GM21526 (cell line): ENCODE data around the gene PDCL3.

Experiments
- ATAC-seq: cut with Tn5 transposase; IDR thresholded peaks from one replicate; pipeline ENCODE4 v1.9.1; 2021; ENCODE audit warnings: moderate library complexity; ENCODE audit not compliant: unreplicated experiment, low FRiP score

PDCL3 gene

DNA sequence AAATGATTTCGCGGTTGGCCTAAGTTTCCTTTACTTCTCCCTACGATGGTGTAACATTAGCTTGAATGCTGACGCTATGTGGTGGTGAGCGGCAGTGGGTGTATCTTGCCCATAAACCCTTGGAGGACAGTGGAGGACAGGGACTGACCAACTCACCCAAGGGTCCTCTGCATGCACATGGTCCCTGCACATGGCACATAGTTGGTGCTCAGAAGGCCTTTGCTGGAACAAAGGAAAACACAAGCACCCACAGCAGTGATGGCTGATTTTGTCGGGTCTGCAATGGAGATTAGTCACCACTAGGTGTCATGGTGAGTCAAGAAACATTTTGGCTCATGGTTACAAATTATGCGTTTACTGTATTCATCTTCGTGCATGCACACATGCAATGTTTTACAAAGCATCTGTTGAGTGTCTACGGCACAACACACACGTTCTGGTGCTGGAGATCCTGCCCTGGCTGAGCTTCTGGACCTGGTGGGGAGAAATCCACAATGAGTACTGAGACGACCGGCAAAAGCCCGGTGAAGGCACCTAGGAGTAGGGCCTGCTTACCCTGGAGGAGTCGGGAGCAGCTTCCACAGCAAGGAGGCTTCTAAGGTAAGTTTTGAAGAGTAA is 44.0 kb downstream of the PDCL3 start:
- ATAC-seq: no peak

DNA sequence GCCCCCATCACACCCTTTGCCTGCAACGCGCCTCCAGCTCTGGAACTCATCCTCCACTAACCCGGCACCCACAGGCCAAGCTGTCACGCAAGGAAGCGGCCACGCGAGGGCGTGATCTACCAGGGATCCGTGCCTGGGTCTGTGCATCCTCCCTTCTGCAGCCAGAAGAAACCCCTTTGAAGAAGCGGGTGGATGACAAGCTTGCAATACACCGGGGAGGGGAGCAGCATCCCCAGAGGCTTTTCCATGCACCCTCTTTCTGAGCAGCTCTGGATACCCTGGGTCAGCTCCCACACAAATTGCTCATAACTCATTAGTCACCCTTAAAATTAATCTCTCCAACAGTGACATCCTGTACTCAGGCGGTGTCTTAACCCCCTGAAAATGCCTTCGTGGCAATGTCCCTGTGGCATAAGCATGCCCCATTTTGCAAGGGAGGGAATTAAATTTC is 47.6 kb downstream of the PDCL3 start:
- ATAC-seq: no peak

DNA sequence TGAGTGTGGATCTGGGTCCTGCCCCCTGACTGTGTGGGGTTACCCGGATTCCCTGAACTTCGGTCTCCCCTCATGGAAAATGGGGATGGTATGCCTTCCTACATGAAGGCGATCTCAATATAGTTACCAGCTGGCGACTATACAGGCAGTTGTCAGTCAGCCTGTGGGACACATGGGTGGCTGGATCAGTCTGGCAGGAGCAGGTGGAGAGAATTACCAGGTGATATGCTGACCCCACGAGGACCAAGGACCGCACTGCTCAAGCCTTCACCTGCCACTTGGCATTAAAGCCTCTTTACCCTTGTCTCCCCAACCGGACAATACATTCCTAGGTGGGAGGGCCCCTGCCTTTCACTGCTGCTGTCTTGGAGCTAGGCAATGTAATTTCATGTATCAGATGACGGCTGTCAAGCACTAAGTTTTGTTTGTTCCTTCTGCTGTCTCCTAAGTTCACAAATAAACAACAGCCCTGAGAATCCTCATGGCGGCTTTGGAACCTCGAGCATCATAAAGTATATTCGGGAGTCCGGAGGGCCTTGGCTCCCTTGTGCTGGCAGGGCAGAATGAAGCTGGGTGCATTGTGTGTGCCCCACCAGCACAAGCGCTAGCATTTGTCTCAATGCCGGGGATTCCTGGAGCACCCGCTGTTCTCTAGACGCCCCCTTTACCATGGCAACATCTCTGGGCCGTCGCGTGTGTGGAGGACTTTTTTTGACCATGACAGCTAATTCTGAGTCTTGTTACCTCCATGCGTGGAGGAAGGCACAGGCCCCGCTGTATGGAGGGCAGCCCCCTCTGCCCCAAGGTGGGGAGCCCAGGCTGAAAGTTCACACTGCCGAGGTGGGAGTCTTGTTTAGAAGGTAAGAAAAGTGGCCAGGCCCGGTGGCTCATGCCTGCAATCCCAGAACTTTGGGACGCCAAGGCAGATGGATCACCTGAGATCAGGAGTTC is 48.6 kb downstream of the PDCL3 start:
- ATAC-seq: no peak

DNA sequence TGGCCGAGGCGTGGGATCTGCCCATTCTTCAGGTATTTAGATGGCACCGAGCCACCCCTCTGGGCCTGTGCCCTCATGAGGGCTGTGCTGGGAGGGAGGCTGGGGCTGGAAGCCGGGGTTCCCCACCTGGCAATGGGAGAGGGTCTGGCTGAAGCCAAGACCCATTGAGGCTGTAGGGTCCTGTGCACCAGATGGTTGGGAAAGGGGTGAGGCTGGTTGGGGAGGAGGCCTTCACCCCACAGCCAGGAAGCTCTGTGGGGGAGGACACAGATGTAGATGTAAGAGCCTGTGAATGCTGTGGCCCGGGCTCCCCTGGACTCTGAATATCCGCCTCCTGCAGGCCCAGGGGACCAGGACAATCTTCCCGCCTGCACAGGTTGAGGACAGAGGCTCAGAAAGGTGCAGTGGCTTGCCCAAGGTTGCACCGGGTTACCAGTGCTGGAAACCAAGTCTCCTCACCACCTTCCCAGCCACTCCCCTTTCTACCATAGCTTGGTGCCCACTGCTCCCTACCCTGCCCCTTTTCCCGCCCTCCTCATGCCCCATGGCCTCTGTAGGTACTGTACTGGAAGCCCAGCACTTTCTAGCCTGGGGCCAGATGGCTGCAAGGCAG is 49.7 kb downstream of the PDCL3 start:
- ATAC-seq: no peak

DNA sequence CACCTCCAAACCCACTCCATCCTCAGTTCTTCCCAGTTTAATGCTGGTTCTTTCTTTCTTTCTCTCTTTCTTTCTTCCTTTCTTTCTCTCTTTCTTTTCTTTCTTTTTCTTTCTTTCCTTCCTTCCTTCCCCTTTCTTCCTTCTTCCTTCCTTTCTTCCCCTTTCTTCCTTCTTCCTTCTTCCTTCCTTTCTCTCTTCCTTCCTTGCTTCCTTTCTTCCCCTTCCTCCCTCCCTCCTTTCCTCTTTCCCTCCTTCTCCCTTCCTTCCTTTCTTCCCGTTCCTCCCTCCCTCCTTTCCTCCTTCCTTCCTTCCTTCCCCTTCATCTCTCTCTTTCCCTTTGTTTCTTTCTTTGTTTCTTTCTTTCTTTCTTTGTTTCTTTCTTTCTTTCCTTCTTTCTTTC is 50.9 kb downstream of the PDCL3 start:
- ATAC-seq: no peak

DNA sequence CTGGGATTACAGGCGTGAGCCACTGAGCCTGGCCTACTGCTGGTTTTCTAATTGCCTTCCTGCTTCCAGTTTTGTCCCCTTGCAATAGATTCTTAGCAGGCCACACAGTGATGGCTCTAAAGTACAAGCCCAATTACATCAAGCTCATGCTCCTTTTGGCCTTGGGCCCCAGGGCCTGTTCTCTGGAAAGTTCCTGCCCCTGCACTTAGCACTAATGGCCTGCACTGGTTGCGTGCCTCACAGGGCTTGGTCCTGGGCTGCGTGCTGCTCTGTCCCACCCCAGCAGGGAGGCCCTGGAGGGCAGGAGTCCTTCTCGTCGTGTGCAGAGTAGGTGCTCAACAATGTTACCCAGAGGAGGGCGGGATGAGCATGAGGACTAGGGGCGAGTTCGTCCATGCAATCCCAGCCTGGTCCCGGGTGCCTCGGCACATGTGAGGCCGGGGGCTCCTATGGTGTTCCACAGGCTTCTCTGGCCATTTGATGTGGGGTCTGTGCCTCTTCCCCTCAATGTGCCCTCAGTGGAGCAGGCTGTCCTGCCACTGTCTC is 51.7 kb downstream of the PDCL3 start:
- no peak for ATAC-seq

DNA sequence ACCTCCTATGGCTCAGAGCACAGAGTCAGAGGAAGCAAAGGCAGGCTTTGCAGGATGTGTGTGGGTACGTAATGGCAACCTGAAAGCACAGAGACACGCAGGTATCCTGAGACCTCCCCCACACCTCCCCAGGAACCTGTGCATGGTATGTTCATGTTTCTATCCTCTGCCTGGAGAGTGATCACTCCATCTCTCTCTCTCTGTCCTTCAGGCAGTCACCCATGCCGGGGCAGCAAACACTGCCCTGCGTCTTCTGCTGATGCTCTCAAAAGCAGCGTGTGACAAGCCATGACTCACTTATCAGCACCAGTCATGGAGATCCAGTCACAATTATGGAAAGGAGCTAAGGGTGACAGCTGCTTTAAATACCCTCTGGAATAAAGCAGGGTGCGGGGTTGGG is 52.7 kb downstream of the PDCL3 start:
- no peak for ATAC-seq

DNA sequence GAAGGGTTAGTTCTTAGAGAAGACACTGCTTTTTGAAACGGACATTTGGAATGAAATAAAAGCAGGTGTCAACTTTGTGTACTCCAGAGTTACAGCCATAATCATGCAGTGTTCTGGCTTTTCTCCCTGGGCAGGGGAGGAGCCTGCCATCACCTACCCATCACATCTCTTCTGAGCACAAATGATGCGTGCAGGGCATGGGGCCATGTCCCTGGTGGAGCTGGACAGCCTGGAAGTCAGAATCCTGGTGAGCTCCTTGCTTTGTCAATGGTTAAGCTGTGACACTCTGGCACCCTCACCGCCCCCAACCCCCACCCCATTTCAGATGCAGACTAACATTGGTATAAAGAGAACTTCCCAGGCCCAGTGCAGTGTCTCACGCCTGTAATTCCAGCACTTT is 53.1 kb downstream of the PDCL3 start:
- no peak for ATAC-seq

DNA sequence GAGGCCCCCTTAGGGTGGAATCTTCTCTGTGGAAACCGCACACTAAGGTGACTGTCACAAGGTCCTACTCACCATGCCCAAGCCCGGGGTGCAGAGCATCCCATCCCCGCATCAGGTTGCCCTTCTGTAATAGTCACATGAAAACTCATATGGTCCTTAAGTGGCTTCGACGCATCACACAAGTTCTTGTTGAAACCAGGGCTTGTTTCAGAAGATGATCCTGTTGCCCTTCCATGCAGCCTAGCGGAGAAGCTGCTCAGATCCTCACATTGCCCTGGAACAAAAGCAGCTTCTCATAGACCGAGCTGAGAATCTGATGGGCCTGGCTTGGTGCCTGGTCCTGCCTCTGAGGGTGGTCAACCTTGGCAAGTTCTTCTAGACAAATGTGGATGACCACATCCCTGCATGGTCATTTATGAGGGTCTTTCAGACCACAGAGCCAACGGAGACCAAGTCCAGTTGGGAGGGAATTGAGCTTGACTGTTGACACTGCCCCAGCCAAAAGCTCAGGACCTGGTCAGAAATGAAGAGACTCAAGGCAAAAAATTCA is 54.1 kb downstream of the PDCL3 start:
- ATAC-seq: no peak

DNA sequence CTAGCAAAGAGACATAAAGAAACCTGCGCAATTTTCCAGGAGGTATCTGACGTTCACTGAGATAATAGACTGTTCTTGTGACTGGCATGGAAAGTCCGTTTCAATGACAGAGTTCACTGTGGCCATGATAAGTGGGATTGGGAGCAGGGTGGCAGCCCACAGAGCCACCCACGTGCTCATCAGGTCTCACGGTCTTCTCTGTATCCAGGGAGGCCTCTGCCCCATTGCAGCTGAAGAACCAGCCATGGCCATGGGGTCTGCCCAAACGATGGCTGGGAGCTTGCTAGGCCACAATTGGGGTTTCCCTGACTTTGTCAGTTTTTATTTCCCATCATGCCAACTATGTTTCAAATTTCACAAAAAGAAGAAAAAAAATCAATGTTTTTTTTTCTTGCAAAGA is 57.2 kb downstream of the PDCL3 start:
- ATAC-seq: no peak

DNA sequence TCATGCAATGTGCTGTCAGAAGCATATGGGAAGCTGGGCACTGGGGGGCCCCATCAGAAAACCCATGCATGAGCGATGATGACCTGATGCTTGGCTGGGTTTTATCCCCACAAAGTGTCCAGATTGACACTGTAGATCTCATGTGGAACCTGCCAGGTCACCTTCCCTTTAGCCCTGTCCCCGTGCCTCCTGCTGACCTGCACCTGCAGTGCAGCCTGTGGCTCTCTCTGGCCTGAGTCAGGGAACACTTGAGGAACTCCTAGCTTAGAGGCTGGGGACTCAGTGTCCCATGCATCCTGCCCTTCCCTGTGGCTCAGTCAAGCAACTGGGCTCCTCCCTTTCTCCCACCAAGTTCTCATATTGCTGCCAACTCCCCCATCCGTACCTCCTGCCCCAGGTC is 57.7 kb downstream of the PDCL3 start:
- ATAC-seq: no peak

DNA sequence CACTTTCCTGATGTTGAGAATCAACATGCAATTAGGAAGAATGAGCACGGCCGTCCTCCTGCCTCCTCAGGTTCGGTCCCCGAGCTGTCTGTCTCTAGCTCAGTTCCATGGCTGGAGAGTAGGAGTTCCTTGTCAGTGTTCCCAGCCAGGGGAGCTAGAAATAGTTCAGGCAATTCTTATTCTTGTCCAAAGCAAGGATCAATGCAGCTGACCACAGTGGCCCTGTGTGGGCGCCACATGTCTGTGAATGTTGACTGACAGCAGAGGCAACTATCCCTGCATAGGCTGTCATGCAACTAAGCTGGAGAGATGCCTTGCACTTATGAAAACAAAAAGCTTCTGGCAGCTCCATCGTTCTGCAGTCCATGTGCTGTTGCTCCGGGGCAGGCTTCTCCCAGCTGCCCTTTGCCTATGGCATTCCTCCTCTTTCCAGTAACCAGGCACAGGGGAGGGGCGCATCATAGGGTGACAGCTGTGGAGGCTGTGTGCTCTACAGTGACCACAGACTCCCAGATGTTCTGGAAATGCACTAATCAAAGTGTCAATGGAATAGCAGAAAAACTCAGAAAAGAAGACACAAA is 58.7 kb downstream of the PDCL3 start:
- ATAC-seq: no peak

DNA sequence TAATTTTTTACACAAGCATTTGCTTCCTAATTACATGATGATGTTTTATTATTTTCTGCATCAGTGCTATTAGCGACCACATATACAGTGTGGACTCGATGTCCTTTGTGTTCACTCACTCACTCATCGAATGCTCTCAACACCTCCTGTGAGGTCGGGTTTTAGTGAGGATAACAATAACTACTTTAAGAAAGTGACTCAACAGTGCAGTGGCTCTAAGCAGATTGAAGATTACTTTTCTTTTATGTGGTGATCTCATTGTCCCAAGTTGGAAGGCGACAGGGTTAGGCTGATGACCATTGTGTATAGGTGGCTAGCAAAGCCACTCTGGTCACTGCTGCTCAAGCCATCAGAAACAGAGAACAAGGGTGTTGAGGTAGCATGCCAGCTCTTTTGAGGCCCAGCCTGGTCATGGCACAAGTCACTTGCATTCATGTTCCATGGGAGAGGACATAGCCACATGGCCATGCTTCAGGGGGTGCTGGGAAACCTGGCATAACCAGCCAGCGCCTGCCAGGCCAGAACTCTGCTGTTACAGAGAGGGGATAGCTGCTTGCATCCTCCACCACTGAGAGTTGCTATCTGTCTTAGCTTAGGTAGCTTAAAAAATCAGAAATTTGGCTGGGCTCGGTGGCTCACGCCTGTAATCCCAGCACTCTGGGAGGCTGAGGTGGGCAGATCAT is 60.4 kb downstream of the PDCL3 start:
- ATAC-seq: no peak

DNA sequence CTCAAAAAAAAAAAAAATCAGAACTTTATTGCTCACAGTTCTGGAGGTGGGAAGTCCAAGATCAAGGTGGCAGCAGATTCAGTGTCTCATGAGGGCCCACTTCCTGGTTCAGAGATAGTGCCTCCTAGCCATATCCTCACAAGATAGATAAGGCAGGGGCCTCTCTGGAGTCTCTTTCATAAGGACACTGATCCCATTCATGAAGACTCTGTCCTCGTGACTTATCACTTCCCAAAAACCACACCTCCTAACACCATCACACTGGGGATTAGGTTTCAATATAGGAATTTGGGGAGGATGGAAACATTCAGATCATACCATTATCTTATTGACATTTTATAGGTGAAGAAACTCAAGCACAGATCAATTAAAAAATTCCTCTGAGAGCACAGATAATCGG is 61.1 kb downstream of the PDCL3 start:
- no peak for ATAC-seq

DNA sequence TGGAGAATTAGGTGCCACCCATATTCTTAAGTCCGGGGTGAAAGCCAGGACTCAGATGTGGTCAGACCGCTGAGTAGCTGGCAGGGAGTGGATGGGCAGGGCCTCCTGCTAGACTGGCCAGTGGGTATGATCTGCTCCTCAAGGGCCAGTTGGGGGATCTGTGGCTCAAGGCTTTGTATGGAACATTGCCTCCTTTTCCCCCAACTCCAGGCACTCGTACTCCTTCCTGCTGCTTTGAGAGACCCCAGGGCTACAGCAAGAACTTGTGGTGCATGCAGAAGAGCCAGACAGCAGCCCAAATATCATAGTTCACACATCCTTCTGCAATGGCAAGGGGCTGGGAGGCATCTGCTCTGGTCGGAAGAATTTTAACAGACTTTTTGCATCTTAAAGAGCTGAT is 61.7 kb downstream of the PDCL3 start:
- ATAC-seq: no peak

DNA sequence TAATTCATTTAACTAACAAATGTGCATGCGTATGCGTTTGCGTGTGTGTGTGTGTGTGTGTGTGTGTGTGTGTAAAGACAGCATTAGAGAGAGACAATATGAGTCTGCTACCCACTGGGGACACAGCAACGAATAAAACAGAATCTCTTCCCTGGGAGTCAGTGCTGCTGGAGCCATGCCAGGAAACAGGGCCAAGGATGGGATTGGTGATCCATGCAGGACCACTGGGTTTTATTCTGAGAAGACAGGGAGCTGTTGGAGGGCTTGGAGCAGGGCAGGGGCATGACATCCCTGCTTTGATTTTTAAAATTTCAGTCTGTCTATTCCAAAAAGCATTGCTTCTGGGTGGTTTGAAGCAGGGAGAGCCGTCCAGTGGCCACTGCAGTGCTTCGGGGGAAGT is 62.9 kb downstream of the PDCL3 start:
- ATAC-seq: no peak
